Measurements from ENCODE around the gene MGARP. TPM values are rescaled to one million over a fixed set of nuclear protein-coding genes. Genes with fewer than 3 reads are reported as not detected.
A peak's percentile ranks its signal among the peaks of the same experiment; 100 is the strongest.

MGARP gene
- total RNA-seq, 2 donors from 2014 or later, result 0.53 to 1.3 TPM

DNA sequence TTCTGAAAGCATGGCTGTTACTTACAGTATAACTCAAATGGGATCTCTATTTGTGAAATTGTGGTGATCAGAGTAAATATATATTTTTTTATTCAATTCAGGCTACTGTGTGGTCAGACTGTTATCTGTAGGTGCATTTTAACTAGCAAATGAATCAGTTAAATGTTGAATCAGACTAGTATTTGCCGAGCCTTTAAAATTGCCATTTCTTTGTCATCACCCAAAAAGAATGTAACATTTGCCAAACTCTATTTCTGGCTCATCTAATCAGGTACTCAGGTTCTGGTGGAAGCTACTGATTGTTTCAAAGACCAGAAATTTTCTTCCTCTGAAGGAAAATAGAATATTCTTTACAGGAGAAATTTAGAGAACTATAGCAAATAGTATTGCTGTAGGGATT lies 19.5 kb upstream of the MGARP start:
- Mint-ChIP-seq H3K36me3 (ENCODE audit: low read depth) (peaks cover 15% of the 10 kb centered on the region), H3K4me1 (peaks cover 24% of the 10 kb centered on the region), H3K27me3 (ENCODE audit: insufficient read depth) (no peaks in the 10 kb centered on the region), H3K27ac (no peak overlapping the region), H3K4me3 (peak overlapping the region; percentile 91), H3K9me3 (peaks cover 6% of the 10 kb centered on the region)
- WGBS, 2 experiments (ENCODE audit: insufficient coverage in 1 of 2, insufficient read length in 1 of 2), result 80 to 100% methylated on average over 1 of the region's 1 CpG
- Histone ChIP-seq H3K4me3 (ENCODE audit: low read length) (peak overlapping the region; percentile 97), H3K27me3 (ENCODE audit: control insufficient read depth, insufficient read depth, low read length, poor library complexity, severe bottlenecking) (no peaks in the 10 kb centered on the region), H3K9ac (ENCODE audit: extremely low read depth, low read length, poor library complexity, severe bottlenecking) (peak overlapping the region; percentile 84), H3K36me3 (ENCODE audit: control insufficient read depth, insufficient read depth, low read length) (peaks cover 12% of the 10 kb centered on the region), H3K27ac (ENCODE audit: low read depth, low read length) (no peak overlapping the region), H3K9me3 (ENCODE audit: control insufficient read depth, low read length) (peaks cover 7% of the 10 kb centered on the region), H3K4me1 (ENCODE audit: control insufficient read depth, insufficient read depth, low read length) (no peaks in the 10 kb centered on the region)
- TF ChIP-seq, protein P1, sequence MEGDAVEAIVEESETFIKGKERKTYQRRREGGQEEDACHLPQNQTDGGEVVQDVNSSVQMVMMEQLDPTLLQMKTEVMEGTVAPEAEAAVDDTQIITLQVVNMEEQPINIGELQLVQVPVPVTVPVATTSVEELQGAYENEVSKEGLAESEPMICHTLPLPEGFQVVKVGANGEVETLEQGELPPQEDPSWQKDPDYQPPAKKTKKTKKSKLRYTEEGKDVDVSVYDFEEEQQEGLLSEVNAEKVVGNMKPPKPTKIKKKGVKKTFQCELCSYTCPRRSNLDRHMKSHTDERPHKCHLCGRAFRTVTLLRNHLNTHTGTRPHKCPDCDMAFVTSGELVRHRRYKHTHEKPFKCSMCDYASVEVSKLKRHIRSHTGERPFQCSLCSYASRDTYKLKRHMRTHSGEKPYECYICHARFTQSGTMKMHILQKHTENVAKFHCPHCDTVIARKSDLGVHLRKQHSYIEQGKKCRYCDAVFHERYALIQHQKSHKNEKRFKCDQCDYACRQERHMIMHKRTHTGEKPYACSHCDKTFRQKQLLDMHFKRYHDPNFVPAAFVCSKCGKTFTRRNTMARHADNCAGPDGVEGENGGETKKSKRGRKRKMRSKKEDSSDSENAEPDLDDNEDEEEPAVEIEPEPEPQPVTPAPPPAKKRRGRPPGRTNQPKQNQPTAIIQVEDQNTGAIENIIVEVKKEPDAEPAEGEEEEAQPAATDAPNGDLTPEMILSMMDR (conservative IDR thresholded peaks at IDR 0.05), result no peak
- DNase-seq, result no peak

DNA sequence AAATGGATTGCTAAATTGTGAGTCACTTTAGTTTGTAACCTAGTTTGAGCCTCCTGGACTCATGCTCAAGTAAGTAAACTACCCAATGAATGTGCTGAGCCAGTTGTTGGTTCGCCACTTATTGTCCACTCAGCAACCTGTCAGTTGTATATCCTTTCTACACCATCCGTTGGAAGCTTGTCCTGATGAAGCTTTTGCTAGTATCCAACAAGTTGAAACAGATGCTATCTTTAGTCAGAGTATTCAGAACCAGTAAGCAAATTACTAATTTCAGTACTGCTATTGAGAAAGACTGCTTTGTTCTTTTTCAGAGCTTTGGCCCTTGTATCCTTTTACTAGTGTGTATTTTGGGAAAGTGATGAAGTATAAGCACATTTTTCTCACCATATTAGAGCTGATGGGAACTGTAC lies 17.0 kb upstream of the MGARP start:
- no peaks in the 10 kb centered on the region for H3K9me3 Mint-ChIP-seq
- no peak overlapping the region for H3K4me3 Mint-ChIP-seq
- WGBS, 2 experiments (ENCODE audit: insufficient coverage in 1 of 2, insufficient read length in 1 of 2), result 96 to 100% methylated on average over 1 to 2 of the region's 2 CpGs
- TF ChIP-seq, protein P1 (conservative IDR thresholded peaks at IDR 0.05), result no peak
- no peaks in the 10 kb centered on the region for H3K27me3 ChIP-seq (ENCODE audit: control insufficient read depth, insufficient read depth, low read length, poor library complexity, severe bottlenecking)
- peaks cover 18% of the 10 kb centered on the region for H3K4me1 Mint-ChIP-seq
- peaks cover 21% of the 10 kb centered on the region for H3K36me3 ChIP-seq (ENCODE audit: control insufficient read depth, insufficient read depth, low read length)
- H3K9me3 ChIP-seq (ENCODE audit: control insufficient read depth, low read length), result no peaks in the 10 kb centered on the region
- H3K4me3 ChIP-seq (ENCODE audit: low read length), result no peak overlapping the region
- no peak overlapping the region for H3K9ac ChIP-seq (ENCODE audit: extremely low read depth, low read length, poor library complexity, severe bottlenecking)
- H3K4me1 ChIP-seq (ENCODE audit: control insufficient read depth, insufficient read depth, low read length), result no peaks in the 10 kb centered on the region
- peaks cover 20% of the 10 kb centered on the region for H3K36me3 Mint-ChIP-seq (ENCODE audit: low read depth)
- no peak overlapping the region for H3K27ac Mint-ChIP-seq
- no peaks in the 10 kb centered on the region for H3K27me3 Mint-ChIP-seq (ENCODE audit: insufficient read depth)
- H3K27ac ChIP-seq (ENCODE audit: low read depth, low read length), result no peak overlapping the region
- DNase-seq, result no peak

DNA sequence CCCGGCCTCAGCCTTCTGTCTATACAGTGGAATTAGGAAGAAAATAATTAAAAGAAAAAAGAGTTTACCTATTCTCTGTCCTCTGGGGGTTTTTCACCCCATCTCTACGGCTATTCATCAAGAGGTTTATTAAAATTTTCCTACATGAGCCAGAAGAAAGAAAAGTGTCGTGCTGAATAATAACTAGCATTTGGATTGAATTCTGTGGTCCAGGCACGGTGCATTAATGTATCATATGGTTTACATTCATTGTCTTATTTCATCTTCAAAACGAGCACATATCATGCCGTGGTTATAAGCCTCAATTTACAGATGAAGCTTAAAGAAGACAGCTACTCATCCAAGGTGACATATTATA lies 15.9 kb upstream of the MGARP start:
- H3K27ac ChIP-seq (ENCODE audit: low read depth, low read length), result no peak overlapping the region
- peak overlapping the region; percentile 96 for H3K27ac Mint-ChIP-seq

More for the DNA sequence above, 15.9 kb upstream of the MGARP start:
- Mint-ChIP-seq H3K27me3 (ENCODE audit: insufficient read depth) (no peaks in the 10 kb centered on the region), H3K4me1 (peaks cover 18% of the 10 kb centered on the region), H3K4me3 (peak overlapping the region; percentile 85), H3K36me3 (ENCODE audit: low read depth) (peaks cover 25% of the 10 kb centered on the region), H3K9me3 (no peaks in the 10 kb centered on the region)
- Histone ChIP-seq H3K27me3 (ENCODE audit: control insufficient read depth, insufficient read depth, low read length, poor library complexity, severe bottlenecking) (no peaks in the 10 kb centered on the region), H3K4me3 (ENCODE audit: low read length) (peak overlapping the region; percentile 97), H3K36me3 (ENCODE audit: control insufficient read depth, insufficient read depth, low read length) (peaks cover 31% of the 10 kb centered on the region), H3K9me3 (ENCODE audit: control insufficient read depth, low read length) (no peaks in the 10 kb centered on the region), H3K9ac (ENCODE audit: extremely low read depth, low read length, poor library complexity, severe bottlenecking) (no peak overlapping the region), H3K4me1 (ENCODE audit: control insufficient read depth, insufficient read depth, low read length) (no peaks in the 10 kb centered on the region)
- no peak for DNase-seq
- TF ChIP-seq, protein P1 (conservative IDR thresholded peaks at IDR 0.05), result no peak
- WGBS, 2 experiments (ENCODE audit: insufficient coverage in 1 of 2, insufficient read length in 1 of 2), result 60 to 71% methylated on average over 1 to 6 of the region's 6 CpGs
